HG03139 (cell line): ENCODE results near the gene CTBP2.
"Not testable (repeated sequence)": the region's sequence is repeated elsewhere in the genome, so short reads cannot be mapped to it uniquely, and the experiment has no call there.

Source experiments
- ATAC-seq: cut with Tn5 transposase; IDR thresholded peaks from one replicate; pipeline ENCODE4 v1.9.1; 2021; ENCODE audit not compliant: unreplicated experiment

CTBP2 gene

GRCh38 chr10:125067764-125068163, 92.6 kb downstream of the CTBP2 start:
- ATAC-seq, result no peak

GRCh38 chr10:125066764-125067450, 93.5 kb downstream of the CTBP2 start:
- no peak for ATAC-seq

- peak; percentile 91 for ATAC-seq
Observed at GRCh38 chr10:125064681-125065492, 95.5 kb downstream of the CTBP2 start.

GRCh38 chr10:125063256-125063925, 97.0 kb downstream of the CTBP2 start:
- no peak for ATAC-seq

- no peak for ATAC-seq
Observed at GRCh38 chr10:125062914-125063230, 97.5 kb downstream of the CTBP2 start.

GRCh38 chr10:125062227-125062913, 98.0 kb downstream of the CTBP2 start:
- no peak for ATAC-seq

GRCh38 chr10:125061557-125062226, 98.7 kb downstream of the CTBP2 start:
- ATAC-seq, result no peak

- ATAC-seq, result no peak
Observed at GRCh38 chr10:125060826-125061556, 99.4 kb downstream of the CTBP2 start.

GRCh38 chr10:125060482-125060825, 99.9 kb downstream of the CTBP2 start:
- ATAC-seq, result no peak

GRCh38 chr10:125060026-125060425, 100.3 kb downstream of the CTBP2 start:
- ATAC-seq, result no peak

GRCh38 chr10:125059348-125059747, 101.0 kb downstream of the CTBP2 start:
- ATAC-seq, result not testable (repeated sequence)

- no peak for ATAC-seq
Observed at GRCh38 chr10:125057158-125058001, 103.0 kb downstream of the CTBP2 start.

- ATAC-seq, result no peak
Observed at GRCh38 chr10:125056161-125057132, 103.9 kb downstream of the CTBP2 start.

- no peak for ATAC-seq
Observed at GRCh38 chr10:125055446-125055845, 104.9 kb downstream of the CTBP2 start.

- no peak for ATAC-seq
Observed at GRCh38 chr10:125054669-125055268, 105.6 kb downstream of the CTBP2 start.

- ATAC-seq, result no peak
Observed at GRCh38 chr10:125054216-125054615, 106.1 kb downstream of the CTBP2 start.

GRCh38 chr10:125052146-125052545, 108.2 kb downstream of the CTBP2 start:
- ATAC-seq, result no peak

- no peak for ATAC-seq
Observed at GRCh38 chr10:125050383-125050782, 110.0 kb downstream of the CTBP2 start.
